ENCODE data around the gene LIM2.

Gene LIM2

DNA sequence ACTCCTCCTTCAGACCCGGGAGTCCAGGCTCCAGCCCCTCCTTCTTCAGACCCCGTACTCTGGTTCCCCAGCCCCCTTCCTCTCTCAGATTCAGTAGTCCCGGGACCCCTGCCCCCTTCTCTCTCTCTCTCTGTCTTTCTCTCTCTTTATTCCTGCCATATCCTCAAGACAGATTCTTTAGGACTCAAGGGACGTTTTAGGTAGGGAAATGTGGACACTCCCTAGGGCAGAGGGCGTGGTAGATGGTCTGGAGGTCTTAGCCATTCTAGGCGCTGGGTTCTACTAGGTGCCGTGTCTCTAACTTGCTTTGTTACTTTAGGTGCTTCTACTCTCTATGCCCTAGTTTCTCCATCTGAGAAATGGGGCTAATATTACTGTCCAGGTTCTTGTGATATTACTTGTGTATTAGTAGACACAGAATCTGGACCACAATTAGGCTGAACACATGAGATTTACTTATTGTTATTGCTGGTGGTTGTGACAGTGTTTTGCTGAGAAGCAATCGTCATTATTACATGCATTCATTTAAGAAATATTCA is 3.4 kb upstream of the LIM2 start:
- TF ChIP-seq, protein P1, sequence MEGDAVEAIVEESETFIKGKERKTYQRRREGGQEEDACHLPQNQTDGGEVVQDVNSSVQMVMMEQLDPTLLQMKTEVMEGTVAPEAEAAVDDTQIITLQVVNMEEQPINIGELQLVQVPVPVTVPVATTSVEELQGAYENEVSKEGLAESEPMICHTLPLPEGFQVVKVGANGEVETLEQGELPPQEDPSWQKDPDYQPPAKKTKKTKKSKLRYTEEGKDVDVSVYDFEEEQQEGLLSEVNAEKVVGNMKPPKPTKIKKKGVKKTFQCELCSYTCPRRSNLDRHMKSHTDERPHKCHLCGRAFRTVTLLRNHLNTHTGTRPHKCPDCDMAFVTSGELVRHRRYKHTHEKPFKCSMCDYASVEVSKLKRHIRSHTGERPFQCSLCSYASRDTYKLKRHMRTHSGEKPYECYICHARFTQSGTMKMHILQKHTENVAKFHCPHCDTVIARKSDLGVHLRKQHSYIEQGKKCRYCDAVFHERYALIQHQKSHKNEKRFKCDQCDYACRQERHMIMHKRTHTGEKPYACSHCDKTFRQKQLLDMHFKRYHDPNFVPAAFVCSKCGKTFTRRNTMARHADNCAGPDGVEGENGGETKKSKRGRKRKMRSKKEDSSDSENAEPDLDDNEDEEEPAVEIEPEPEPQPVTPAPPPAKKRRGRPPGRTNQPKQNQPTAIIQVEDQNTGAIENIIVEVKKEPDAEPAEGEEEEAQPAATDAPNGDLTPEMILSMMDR (conservative IDR thresholded peaks at IDR 0.05; ENCODE audit: low read depth, low read length), result no peak
- Histone ChIP-seq H3K27ac (no peak overlapping the region), H3K4me3 (IDR thresholded peaks at IDR 0.05; ENCODE audit: insufficient read depth, low read depth, low read length) (no peak overlapping the region), H3K4me1 (ENCODE audit: low read depth, poor library complexity, severe bottlenecking) (no peaks in the 10 kb centered on the region), H3K36me3 (ENCODE audit: insufficient read depth) (no peaks in the 10 kb centered on the region), H4K20me1 (ENCODE audit: insufficient read depth) (no peaks in the 10 kb centered on the region), H3K27me3 (ENCODE audit: insufficient read depth, low read depth) (no peaks in the 10 kb centered on the region; the same call in 1 of the 2 replicates), H3K9ac (no peak overlapping the region), H2AFZ (ENCODE audit: low read depth) (no peak overlapping the region), H3K4me2 (no peak overlapping the region), H3K79me2 (ENCODE audit: insufficient read depth, low read depth) (no peaks in the 10 kb centered on the region)

DNA sequence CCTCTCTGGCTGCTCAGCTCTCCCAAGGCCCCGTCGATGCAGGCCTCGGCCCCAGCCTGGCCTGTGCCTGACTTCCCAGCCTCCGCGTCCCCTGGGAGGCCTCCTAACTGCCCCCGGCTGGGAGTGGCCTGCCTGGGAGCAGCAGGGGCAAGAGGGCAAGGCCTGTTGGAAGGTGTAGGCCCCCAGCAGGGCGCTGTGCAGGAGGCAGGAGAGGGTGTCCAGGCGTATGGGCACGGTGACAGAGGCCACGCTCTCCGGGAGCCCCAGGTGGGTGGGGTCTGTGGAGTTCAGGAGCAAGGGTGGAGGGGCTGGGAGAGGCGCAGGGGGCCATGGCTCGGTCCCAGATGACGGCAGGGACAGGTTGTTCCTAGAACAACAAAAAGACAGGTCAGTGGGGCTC is 1.4 kb upstream of the LIM2 start:
- no peaks in the 10 kb centered on the region for H4K20me1 ChIP-seq (ENCODE audit: insufficient read depth)
- no peaks in the 10 kb centered on the region for H3K4me1 ChIP-seq (ENCODE audit: low read depth, poor library complexity, severe bottlenecking)
- H3K4me3 ChIP-seq (IDR thresholded peaks at IDR 0.05; ENCODE audit: insufficient read depth, low read depth, low read length), result no peak overlapping the region
- no peaks in the 10 kb centered on the region for H3K36me3 ChIP-seq (ENCODE audit: insufficient read depth)
- TF ChIP-seq, protein P1 (conservative IDR thresholded peaks at IDR 0.05; ENCODE audit: low read depth, low read length), result no peak
- no peak overlapping the region for H3K9ac ChIP-seq
- no peak overlapping the region for H3K4me2 ChIP-seq
- H3K27ac ChIP-seq, result no peak overlapping the region
- H3K27me3 ChIP-seq (ENCODE audit: insufficient read depth, low read depth), result peaks cover 4% of the 10 kb centered on the region; the same call in 1 of the 2 replicates
- no peaks in the 10 kb centered on the region for H3K79me2 ChIP-seq (ENCODE audit: insufficient read depth, low read depth)
- no peak overlapping the region for H2AFZ ChIP-seq (ENCODE audit: low read depth)

DNA sequence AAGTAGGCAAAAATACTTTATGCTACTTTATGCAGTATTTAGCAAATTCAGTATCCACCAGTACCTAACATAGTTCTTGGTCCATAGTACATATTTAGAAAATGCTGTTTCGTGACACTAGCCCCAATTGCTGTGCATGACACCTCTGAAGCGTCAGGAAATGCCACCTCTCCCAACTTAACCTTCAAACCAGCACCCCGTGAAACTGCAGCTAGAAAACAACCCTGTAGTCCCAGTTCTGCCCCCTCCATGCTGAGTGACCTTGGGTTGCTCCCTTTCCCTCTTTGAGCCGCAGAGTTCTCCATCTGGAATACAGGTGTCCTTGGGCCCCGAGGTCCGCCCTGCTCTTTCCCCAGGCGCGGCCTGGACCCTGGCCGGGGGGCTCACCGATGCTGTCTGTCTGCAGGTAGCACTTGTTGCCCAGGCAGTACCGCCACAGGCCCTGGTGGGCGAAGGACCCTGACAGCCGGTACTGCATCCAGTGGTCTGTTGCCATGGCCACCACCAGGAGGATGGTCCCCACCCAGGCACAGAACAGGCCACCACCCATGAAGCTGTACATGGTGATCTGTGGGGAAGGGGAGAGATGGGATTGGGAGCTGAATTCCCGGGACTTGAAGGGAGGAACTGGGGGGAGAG is 773 bp downstream of the LIM2 start:
- Histone ChIP-seq H3K4me3 (IDR thresholded peaks at IDR 0.05; ENCODE audit: insufficient read depth, low read depth, low read length) (no peak overlapping the region), H3K27ac (no peak overlapping the region), H3K9ac (no peak overlapping the region), H3K4me1 (ENCODE audit: low read depth, poor library complexity, severe bottlenecking) (no peaks in the 10 kb centered on the region), H2AFZ (ENCODE audit: low read depth) (no peak overlapping the region), H3K79me2 (ENCODE audit: insufficient read depth, low read depth) (no peaks in the 10 kb centered on the region), H3K36me3 (ENCODE audit: insufficient read depth) (no peaks in the 10 kb centered on the region), H4K20me1 (ENCODE audit: insufficient read depth) (no peaks in the 10 kb centered on the region), H3K27me3 (ENCODE audit: insufficient read depth, low read depth) (peaks cover 4% of the 10 kb centered on the region; the same call in 1 of the 2 replicates), H3K4me2 (no peak overlapping the region)
- TF ChIP-seq, protein P1 (conservative IDR thresholded peaks at IDR 0.05; ENCODE audit: low read depth, low read length), result no peak

DNA sequence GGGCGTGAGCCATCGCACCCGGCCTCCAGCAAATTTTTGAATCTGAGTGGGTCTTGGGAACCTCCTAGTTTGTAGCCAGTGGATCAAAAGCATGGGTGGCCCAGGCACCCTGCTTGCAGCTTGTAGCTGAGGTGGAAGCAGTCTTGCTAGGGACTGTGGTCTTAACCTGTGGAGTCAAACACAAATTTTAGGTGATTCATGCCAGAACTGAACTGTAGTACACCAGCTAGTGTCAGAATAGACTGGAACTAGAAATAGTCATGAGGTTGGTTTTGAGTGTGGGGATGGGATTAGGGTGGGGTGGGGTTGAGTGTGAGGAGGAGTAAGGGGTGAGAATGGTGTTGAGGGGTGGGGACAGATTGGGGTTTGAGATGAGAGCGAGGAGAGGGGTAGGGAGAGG is 5.8 kb downstream of the LIM2 start:
- TF ChIP-seq, protein P1 (conservative IDR thresholded peaks at IDR 0.05; ENCODE audit: low read depth, low read length), result no peak
- no peak overlapping the region for H2AFZ ChIP-seq (ENCODE audit: low read depth)
- H3K4me1 ChIP-seq (ENCODE audit: low read depth, poor library complexity, severe bottlenecking), result no peaks in the 10 kb centered on the region

More for the DNA sequence above, 5.8 kb downstream of the LIM2 start:
- no peak overlapping the region for H3K4me2 ChIP-seq
- H3K4me3 ChIP-seq (IDR thresholded peaks at IDR 0.05; ENCODE audit: insufficient read depth, low read depth, low read length), result no peak overlapping the region
- H4K20me1 ChIP-seq (ENCODE audit: insufficient read depth), result no peaks in the 10 kb centered on the region
- no peaks in the 10 kb centered on the region for H3K36me3 ChIP-seq (ENCODE audit: insufficient read depth)
- no peaks in the 10 kb centered on the region for H3K79me2 ChIP-seq (ENCODE audit: insufficient read depth, low read depth)
- 0 out of 2 replicates have a peak, but pooled peaks cover 4% of the 10 kb centered on the region for H3K27me3 ChIP-seq (ENCODE audit: insufficient read depth, low read depth)
- no peak overlapping the region for H3K27ac ChIP-seq
- no peak overlapping the region for H3K9ac ChIP-seq
